HG03439 (cell line): ENCODE measurements around the gene TLCD1.

Experiments used
- ATAC-seq: cut with Tn5 transposase; IDR thresholded peaks from one replicate; pipeline ENCODE4 v1.9.1; 2021; ENCODE audit warnings: mild to moderate bottlenecking, moderate library complexity; ENCODE audit not compliant: unreplicated experiment

The TLCD1 gene

DNA sequence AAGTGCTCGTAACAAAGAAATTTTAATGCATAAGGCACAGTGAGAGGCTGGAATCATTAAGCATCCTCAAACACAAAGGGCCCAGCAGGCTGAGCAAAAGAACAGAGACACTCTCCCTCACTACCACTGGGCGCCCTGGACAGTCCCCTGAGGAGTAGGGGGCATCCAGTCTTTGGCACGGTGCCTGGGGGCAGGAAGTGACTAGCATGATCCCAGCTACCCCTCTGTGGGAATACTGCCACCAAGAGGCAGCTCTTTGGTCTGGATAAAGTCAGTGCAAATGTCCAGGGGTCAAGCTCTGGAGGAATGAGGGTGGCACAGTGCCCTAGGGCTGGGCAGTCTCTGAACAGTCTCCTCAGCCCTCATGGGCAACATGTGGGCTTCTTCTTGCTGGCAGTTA is 11.8 kb downstream of the TLCD1 start:
- ATAC-seq: no peak

DNA sequence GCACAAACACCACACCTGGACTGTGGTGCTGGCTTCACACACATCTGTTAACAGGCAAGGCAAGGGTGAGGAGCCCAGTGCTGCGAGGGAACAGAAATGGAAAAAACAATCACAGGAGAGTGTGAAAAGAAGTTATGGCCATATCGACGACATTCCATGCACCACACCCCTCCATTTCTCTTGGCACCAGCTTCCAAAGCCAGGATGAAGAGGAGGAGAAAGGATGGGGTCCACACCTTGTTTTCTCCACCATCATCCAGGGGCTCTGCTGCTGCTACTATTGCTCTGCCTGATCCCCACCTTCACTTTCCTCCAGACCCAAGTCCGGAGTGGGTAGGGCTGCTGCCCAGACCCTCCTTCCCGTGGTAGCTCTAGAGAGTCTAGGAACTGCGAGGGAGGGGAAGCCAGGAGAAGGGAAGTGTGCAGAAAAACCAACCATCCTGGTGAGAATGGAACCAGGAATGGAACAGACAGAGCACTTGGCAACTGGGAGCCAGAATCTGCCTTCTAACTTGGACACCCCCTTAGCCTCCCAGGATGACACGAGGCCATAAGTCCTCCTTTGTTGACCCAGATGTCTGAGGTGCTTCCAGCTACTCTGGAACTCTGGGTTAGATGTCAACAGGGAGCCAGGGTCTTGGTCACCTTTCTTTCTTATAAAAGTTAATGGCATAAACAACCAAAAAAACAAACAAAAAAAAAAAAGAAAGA is 13.2 kb downstream of the TLCD1 start:
- no peak for ATAC-seq

DNA sequence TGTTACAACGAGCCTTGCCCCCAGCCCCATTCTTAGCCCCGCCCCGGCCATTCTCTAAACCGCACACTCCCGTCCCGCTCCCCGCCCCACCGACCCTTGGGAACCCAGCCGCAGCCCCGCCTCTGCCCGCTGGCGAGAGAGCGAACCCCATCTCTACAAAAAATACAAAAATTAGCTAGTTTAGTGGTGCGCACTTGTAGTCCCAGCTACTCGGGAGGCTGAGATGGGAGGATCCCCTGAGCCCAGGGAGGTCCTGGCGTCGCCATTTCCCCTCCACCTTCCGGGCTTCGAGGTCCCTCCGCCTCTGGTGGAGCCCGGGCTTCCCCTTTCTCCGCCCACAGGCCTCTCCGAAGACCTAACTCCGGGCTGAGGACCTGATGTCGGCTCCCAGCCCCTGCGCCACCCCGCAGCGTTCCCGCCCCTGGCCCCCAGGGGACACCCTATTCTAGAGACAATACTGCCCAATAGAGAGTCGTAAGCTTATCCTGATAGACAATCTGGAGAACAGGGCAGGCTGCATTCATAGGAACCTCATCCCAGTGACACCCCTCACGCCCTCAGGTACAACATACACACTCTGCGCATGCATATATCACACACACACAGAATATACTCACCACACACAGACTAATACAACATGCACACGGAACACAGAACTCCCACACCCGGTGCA is 13.9 kb downstream of the TLCD1 start:
- ATAC-seq: no peak

DNA sequence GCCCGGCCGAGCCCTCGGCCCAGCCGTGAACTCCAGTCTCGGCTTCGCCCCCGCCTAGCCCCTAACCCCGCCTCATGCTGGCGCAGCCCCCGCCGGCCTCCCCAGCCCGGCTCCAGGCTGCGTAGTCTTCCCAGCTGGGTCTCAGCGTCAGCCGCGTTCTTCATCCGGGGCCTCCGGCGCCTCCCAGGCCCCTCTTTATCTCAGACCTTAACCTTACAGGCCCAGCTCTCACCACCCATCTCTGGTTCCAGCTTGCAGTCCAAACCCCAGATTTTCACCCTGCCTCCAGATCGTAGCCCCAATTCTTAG is 14.4 kb downstream of the TLCD1 start, which contains the start of gene PROCA1:
PROCA1 (minus strand) TSS at position 166 of the 309 bp plus-strand sequence. CDS start 228 bp downstream, outside the sequence.
- ATAC-seq: no peak

DNA sequence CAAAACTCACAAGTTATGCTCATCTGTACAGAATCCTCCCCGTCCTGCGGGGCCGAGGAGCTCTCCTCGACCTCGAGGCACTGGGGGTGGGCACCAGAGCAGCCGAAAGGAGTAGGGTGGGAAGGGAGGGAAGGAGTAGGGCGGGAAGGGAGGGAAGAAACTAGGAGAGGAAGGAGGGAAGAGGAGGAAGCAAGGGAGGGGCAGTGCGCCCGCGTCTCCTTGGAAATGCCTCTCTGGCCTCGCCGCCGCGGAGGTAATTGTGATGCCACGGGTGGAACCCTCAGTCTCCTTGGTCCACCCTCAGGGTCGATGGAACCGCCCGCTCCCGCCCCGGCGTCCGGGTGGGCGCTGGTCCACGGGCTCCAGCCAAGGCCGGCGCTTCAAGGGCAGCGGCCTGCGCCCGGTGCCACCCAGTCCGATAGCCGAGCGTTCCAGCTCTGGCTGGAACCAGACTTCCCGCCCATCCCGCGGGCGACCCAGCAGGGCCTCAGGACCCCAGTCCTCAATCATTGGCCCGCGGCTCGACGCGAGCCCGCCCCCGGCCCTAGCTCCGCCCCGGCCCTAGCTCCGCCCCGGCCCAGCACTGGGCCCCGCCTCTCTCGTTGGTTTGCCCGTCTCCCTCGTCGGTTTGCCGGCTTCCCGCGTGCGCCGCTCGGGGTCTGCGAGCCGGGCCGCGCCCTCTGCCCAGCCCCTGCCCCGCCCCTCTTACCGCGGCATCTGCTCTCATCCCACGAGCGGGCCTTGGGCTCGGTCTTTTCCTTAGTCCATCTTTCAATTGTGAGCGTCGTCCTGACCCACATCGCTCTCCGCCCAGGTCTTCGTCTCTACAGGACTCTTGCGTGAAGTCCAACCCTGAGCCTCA is 14.9 kb downstream of the TLCD1 start:
- peak; percentile 77 for ATAC-seq

DNA sequence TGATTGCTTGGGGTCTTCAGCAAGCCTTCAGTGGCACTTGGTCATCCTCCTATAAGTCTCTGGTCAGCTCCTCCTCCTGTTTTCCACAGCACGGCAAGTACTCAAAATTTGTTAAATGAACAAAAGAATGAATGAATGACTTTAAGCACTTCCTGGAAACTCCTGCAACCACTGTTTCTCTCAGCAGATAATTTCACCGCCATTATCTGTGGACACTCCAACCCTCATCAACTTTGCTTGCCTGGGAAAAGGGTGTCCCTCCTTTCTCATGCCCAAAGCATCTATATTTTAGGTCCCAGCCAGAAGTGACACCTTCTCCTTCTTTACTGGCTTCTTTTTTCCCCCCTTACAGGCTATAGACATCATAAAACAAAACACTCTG is 18.7 kb downstream of the TLCD1 start:
- no peak for ATAC-seq

DNA sequence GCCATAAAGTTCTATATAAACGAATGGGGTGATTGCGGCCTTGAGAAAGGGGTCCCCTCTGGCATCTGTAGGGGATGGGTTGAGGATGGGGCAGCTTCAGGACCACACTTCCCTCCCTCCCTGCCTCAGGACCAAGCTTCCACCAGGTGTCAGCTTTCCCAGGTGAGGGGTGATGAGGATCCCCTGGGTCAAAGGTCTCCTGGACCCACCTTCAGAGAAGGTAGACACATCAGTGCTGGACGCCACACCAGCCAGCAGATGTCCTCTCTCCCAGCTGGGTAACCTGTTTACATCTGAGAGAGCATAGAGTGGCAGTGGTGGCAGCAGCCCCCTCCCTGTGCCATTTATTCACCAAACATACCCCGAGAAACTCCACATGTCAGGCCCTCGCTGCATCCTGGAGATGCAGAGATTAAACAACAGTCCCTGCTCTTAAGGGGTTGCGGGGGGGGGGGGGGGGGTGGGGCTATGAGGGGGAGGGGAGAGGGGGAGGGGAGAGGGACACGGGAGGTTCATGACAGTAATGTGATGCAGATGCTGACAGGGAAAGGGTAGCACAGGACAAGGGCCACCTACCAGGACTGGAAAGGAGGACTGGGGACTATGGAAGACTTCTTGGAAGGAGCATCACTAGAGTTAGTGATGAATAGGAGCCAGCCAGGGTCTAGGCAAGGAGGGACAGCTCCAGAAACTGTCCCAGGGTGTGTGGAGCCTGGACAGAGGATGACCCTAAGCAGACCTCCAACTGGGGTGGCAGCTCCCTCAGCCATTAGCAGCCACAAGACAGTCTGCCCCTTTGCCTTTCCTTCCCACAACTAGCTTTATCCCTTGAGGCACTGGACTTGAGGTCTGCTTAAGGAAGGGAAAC is 19.3 kb downstream of the TLCD1 start:
- ATAC-seq: no peak

DNA sequence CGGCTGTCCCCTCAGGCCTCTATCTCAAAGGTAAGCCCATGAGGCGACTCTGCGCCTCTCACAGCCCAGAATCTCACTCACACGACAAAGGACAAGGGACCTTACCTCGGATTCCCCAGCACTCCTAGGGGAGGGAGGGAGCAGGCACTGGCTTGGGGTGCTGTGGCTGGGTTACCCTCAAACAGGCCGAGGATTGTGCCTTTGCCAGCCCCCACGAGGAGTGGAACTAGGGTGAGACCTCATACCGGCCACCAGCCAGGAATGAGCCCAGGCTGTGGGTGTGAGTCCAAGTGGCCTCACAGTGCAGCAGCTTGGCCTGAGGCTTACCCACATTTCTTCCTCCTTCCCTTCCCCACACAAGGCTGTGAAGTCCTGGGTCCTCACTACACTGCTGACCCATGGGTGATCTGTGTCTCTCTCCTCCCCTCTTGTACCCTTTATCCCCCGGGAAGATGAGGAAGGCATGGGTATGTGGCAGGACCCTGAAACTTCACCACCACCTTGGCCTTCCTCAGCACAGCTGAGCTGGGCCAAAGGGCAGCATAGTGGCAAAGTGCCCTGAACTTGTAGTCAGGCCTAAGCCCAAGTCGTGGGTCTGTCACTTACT is 20.2 kb downstream of the TLCD1 start:
- no peak for ATAC-seq

DNA sequence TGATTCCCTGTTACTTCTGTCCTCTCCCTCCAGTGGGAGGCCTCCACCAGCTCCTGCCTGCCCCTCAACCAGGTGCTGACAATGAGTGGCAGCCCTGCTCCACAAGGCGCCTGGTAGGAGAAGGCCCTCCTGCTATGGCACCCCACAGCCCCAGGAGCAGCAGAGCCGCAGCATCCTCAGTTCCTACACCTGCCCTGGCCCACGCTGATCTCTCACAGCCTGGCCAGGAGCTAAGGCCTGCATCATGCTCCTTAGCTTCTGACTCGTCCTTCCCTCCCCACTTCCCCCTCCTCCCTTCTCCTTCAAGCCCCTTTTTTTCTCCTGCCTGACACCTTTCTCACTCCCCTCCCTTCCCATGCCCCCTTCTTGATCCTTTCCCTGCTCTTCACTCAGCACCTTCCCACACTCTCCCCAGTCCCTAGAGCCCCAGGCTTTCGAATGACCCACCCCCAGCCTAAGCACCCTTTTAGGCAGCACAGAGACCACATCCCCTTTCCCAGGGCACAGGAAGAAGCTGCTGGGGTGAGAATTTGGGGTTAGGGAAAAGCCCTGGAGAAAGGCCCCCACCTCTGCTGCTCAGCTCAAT is 20.9 kb downstream of the TLCD1 start:
- no peak for ATAC-seq

DNA sequence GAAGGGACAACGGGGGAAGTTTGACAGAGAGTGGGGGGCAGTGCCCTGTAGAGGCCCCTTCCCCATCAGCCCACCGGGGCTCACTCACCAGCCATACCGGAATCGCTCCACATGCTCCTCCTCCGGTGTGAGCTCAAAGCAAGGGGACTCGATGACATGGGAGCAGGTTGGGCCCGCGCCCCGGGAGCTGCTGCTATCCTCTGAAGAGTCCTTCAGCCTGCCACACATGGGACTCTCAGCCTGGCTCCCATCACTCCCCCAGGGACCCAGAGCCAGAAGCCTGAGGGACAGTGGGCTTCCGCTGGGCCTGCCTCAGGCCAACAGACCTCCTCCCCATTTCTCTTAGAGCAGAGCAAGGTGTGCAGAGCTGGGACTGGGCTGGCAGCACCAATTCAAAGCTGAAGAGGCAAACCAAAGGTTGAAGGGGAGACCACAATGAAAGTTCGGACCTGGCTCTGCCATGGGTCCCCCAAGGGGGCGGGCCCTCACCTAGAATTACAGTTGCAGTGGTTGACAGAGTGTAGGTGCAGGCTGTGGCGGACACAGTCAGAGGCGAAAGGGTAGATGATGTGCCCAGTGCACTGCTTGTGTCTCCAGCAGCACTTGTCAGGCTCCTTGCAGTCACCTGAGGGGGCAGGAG is 21.7 kb downstream of the TLCD1 start:
- no peak for ATAC-seq

DNA sequence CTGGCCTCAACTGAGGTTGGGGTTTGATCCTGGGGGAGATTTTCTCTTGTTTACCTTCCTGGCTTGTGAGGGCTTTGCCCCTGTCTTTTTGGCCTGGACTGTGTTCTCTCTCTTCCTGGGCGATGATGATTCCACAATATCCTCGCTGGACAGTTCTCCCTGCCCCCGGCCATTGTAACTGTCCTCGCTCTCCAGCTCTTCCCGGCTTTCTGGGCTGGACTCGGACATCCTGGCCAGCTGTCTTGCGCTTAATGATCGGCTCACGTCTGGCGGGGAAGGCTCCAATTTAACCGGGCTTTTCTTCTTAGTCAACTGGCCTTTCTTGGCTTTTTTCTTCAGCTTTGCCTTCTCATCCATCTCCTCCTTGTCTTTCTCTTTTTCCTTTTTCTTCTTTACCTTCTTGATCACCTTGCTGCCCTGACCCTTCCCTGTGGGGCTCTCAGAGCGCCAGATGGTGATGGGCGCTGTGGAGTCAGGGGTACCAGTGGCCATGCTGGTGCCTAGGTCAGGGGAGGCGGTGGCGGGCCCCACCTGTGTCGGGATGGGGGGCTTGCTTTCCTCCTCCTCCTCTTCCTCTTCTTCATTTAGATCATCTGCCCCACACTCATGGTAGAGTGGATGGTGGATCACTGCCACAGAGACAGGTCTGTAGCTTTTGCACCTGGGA is 22.3 kb downstream of the TLCD1 start:
- ATAC-seq: no peak

DNA sequence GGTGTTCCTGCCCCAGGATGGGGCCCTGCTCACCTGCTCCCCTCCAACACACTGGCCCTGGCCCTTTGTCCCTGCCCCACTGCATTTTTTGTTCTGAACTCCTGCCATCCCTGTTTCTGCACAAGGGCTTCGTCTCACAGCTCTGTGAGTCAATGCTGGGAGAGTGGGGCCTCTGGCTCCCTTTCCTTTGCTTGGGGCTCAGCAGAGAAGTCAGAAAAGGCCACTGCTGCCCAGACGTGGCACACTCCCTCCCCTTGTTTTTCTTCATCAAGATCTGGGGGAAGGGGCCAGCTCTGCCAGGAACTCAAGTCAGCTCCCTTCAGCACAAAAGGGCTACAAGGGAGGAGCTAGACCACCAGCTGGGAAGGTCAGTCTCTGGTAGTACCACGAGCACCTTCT is 23.3 kb downstream of the TLCD1 start:
- no peak for ATAC-seq

DNA sequence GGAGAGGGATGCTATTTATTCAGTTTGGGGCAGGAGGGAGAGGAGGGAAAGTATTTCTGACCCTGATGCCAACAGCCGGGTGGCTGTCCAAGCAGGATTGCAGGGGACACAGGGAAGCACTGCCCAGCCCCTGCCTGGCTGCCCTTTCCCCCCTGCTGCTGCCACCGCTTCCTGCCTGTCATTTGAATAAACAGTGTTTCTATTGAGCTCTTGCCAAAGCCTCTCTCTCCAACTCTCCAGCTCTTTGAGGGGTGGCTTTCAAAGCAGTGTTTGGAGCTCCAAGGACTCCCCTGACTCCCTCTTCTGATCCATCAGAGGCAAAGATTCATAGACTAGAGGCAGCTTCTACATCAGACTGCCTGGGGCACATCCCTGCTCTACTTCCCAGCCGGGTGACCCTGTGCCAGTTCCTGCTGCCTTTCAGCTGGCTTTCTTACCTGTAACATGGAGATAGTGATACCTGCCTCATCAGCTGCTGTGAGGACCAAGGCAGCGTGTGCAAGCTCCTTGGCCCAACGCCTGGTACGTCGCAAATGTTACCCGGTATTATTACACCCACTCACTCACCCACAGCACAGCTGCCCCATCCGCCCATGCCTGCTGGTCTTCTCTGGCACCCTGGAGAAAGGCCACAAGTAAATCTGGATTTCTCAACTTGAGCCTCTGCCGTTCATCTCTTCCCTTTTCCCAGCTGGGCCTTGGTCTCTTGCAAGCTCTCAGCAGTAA is 23.8 kb downstream of the TLCD1 start:
- ATAC-seq: no peak

DNA sequence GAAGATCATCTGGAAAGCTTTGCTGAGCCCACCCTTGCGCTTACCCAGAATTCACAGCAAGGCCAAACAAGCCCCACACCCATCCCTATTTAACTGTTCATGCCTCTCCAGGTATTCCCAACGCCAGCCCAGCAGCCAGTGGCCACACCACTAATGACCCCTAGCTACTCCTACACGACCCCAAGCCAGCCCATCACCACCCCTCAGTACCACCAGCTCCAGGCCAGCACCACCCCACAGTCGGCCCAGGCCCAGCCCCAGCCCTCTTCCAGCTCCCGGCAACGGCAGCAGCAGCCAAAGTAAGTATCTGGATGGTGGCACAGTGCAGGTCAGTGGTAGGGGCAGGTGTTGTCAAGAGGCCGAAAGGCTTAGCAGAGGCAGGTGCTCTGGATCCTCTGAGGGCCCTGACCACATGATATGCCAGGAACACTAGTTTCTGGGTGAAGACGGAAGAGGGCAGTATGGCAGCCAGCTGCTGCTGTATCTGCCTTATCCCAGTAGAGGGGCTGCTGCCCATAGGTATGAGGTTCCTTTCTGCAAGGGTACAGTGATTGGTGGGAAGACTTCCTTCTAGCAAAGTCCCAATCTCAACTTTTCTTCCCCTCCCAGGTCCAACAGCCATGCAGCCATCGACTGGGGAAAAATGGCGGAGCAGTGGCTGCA is 25.1 kb downstream of the TLCD1 start:
- ATAC-seq: no peak

DNA sequence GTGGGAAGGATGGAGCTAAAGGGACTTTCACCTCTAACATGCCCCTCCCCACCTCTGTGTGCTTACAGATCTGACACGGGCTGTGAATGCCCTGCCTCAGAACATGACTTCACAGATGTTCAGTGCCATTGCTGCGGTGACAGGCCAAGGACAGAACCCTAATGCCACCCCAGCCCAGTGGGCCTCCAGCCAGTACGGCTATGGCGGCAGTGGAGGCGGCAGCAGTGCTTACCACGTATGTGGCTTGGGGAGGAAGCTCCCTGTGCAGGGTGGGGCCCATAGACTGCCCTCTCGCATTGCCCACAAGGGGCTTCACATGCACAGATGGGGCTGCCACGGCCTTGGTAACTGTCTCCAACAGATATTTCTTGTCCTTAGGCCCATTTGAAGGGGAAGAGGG is 25.8 kb downstream of the TLCD1 start:
- no peak for ATAC-seq

DNA sequence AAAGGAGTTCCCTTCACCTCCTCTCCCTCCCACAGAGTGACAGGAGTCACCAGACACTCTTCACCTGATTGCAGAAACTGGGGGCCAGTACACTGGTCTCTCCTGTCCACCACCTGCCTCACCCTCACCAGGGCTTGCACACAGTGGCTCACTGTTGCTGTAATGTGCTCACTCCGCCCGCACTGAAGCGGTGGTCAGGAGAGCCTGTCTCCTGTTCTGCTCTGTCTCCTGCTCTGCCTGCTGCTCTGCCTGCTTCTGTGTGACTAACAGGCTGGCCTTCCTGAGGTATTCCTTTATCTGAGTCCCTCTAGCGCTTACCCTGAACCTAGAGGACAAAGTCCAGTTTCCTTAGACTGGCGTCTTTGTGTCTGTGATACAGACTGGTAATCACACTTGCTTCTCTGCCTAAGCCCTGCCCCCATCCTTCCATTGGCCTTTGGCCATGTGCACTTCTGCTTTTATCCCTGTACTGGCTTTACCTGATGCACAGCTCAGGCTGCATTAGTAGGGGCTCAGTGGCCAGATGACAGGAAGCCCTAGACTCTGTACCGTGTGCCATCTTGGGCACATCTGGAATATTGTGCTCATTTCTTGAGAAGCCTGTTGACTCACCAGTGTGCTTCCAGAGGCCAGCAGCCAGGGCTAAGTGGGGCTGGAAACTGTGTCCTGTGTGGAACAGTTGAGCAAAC is 27.6 kb downstream of the TLCD1 start:
- no peak for ATAC-seq

DNA sequence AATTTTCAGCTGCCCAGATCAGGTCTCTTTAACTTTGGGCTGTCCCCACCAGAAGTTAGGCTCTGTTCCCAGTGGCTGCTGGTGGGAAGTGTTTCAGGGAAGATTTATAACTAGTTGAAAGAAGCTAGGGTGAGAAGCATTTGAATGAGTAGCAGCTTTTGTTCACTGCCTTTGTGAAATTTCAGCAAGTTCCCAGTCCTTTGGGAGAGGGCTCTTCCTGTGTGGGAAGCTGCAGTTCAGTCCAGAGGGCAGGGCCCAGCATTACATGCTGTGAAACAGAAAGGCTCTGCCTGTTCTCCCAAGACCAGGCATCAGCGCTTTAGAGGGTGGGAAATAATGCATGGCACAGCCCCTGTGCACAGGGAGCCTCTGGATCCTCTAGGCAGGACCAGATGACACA is 32.2 kb downstream of the TLCD1 start:
- no peak for ATAC-seq
